ENCODE results near the gene SH2D5. TPM values are rescaled to one million over a fixed set of nuclear protein-coding genes. Genes with fewer than 3 reads are reported as not detected.
A peak's percentile ranks its signal among the peaks of the same experiment; 100 is the strongest.

Gene SH2D5
- total RNA-seq, 1 experiment from 2014 or later, result 7.1 TPM

DNA sequence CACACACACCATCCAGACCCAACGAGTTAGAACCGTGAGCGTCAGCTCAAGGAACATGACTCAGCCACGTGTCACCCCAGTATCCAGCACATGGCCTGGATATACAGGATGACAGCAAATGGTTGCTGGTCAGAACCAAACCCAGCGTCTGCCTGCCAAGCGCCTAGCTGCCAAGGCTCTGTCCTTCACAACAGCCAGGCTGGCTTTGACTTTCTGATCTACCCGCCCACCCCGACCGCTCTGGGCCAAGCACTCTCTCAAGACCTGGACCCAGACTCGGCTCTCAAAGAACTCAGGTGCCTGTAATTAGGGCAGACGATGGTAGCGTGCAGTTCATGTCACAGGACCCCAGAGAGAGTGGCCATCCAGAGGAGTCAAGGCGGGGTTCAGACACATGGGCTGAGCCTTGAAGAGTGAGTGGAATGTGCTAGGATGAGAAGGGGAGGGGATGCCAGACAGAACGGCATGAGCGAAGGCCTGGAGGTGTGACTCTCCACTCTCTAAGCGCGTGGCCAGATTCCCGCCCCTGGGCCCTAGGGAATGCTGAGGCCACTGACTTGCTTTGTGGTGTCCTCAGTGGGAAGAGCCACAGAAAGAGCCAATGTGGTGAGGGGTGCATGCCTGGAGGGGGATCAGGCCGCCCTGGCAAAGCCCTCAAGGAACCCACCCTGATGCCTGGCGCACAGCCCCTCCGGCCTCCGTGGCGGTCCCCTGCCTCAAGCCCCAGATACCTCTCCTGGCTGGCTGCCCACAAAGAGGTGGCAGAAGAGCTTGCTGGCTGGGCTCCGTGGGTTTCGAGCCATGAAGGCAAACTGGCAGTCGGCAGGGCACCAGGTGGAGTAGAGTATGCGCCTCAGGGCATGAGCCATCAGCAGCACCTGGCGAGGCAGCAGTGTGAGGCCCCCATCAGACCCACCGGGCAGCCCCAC lies 7.0 kb downstream of the SH2D5 start:
- ChIA-PET CTCF (no interaction called here), POLR2A (ENCODE audit: unreplicated experiment) (no interaction called here)
- Histone ChIP-seq H3K4me3 (ENCODE audit: low read length) (no peak overlapping the region), H3K27ac (ENCODE audit: low read length) (0 out of 2 replicates have a peak overlapping the region, but pooled peaks have one; percentile 32), H4K20me1 (ENCODE audit: low read length) (no peaks in the 10 kb centered on the region), H3K9ac (ENCODE audit: low read length) (no peak overlapping the region), H3K9me3 (ENCODE audit: low read length) (no peaks in the 10 kb centered on the region), H3K4me2 (ENCODE audit: low read length) (no peak overlapping the region), H3K79me2 (ENCODE audit: low read length) (no peaks in the 10 kb centered on the region), H3K9me2 (replicated peaks; ENCODE audit: low read length) (no peaks in the 10 kb centered on the region), H3K36me3 (ENCODE audit: low read depth, low read length) (no peaks in the 10 kb centered on the region), H2AFZ (ENCODE audit: low read length) (no peak overlapping the region), H3F3A (ENCODE audit: low read length, unreplicated experiment) (no peaks in the 10 kb centered on the region), H3K4me1 (ENCODE audit: insufficient read depth, low read length) (peaks cover 2% of the 10 kb centered on the region; the same call in 1 of the 2 replicates), H3K27me3 (ENCODE audit: low read length) (no peaks in the 10 kb centered on the region)
- no peak for TF ChIP-seq EZH2phosphoT487 (IDR thresholded peaks at IDR 0.05; ENCODE audit: borderline replicate concordance, low read length)
- no peak for TF ChIP-seq EZH2 (IDR thresholded peaks at IDR 0.05; ENCODE audit: low read length, unreplicated experiment)
- TF ChIP-seq, protein P1, sequence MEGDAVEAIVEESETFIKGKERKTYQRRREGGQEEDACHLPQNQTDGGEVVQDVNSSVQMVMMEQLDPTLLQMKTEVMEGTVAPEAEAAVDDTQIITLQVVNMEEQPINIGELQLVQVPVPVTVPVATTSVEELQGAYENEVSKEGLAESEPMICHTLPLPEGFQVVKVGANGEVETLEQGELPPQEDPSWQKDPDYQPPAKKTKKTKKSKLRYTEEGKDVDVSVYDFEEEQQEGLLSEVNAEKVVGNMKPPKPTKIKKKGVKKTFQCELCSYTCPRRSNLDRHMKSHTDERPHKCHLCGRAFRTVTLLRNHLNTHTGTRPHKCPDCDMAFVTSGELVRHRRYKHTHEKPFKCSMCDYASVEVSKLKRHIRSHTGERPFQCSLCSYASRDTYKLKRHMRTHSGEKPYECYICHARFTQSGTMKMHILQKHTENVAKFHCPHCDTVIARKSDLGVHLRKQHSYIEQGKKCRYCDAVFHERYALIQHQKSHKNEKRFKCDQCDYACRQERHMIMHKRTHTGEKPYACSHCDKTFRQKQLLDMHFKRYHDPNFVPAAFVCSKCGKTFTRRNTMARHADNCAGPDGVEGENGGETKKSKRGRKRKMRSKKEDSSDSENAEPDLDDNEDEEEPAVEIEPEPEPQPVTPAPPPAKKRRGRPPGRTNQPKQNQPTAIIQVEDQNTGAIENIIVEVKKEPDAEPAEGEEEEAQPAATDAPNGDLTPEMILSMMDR (conservative IDR thresholded peaks at IDR 0.05; ENCODE audit: low read depth, low read length), result no peak
- intact Hi-C loops (cut with micrococcal nuclease), result no loop called here
- ATAC-seq (peak; percentile 66), DNase-seq (peak; percentile 58)
- BruUV-seq (replicated peaks), result no TSS peak

DNA sequence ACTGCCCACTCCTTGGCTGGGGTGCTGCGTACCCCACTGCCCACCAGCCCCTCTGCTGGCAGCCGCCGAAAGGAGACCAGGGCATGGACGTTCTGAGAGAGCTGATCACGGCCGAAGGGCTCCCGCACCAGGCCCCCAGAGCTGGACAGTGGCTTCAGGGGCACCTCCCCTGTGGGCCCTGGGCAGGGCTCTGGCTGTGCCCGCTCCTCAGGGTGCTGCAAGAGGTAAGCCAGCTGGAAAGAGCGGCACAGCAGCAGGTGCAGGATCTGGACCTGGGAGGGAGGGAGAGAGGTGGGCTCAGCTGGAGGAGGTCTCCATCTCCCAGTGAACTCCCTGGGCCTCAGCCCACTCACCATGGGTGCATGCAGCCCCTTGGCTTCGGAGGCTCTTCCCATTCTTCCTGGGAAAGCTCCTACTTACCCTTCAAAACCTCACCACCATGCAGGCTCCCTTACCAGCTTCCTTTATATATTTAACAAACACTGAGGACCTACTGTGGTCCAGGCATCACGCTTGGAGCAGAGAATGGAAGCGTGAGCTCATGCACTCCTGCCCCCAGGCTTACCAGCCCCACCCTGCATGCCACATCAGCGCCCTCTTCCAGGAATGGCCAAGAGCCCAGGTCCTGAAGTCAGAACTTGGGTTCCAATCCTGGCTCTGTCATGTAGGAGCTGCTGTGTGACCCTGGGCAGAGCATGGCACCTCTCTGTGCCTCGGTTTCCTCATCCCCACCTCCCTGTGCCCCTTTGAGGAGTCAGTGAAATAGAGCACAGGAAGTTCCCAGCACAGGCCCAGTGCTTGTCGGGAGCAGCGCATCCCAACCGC lies 7.9 kb downstream of the SH2D5 start:
- TF ChIP-seq EZH2 (IDR thresholded peaks at IDR 0.05; ENCODE audit: low read length, unreplicated experiment), result no peak
- TF ChIP-seq EZH2phosphoT487 (IDR thresholded peaks at IDR 0.05; ENCODE audit: borderline replicate concordance, low read length), result no peak
- TF ChIP-seq, protein P1 (conservative IDR thresholded peaks at IDR 0.05; ENCODE audit: low read depth, low read length), result no peak
- H3K9me3 ChIP-seq (ENCODE audit: low read length), result no peaks in the 10 kb centered on the region
- H3K9ac ChIP-seq (ENCODE audit: low read length), result no peak overlapping the region
- no peak overlapping the region for H3K27ac ChIP-seq (ENCODE audit: low read length)
- H4K20me1 ChIP-seq (ENCODE audit: low read length), result no peaks in the 10 kb centered on the region
- H2AFZ ChIP-seq (ENCODE audit: low read length), result no peak overlapping the region
- intact Hi-C loops (cut with micrococcal nuclease), result no loop called here
- ATAC-seq (no peak), DNase-seq (no peak)
- no peaks in the 10 kb centered on the region for H3K9me2 ChIP-seq (replicated peaks; ENCODE audit: low read length)
- no peaks in the 10 kb centered on the region for H3F3A ChIP-seq (ENCODE audit: low read length, unreplicated experiment)
- H3K4me3 ChIP-seq (ENCODE audit: low read length), result no peak overlapping the region
- no peaks in the 10 kb centered on the region for H3K36me3 ChIP-seq (ENCODE audit: low read depth, low read length)
- H3K27me3 ChIP-seq (ENCODE audit: low read length), result no peaks in the 10 kb centered on the region
- no TSS peak for BruUV-seq (replicated peaks)
- H3K4me1 ChIP-seq (ENCODE audit: insufficient read depth, low read length), result peaks cover 2% of the 10 kb centered on the region; the same call in 1 of the 2 replicates
- no peaks in the 10 kb centered on the region for H3K79me2 ChIP-seq (ENCODE audit: low read length)
- H3K4me2 ChIP-seq (ENCODE audit: low read length), result no peak overlapping the region
- ChIA-PET CTCF (no interaction called here), POLR2A (ENCODE audit: unreplicated experiment) (no interaction called here)
